Posterior vena cava (tissue), 2 donors: Measurements from ENCODE around the gene ZNF248. TPM values are rescaled to one million over a fixed set of nuclear protein-coding genes. Genes with fewer than 3 reads are reported as not detected.
"Not testable (repeated sequence)": the region's sequence is repeated elsewhere in the genome, so short reads cannot be mapped to it uniquely, and the experiment has no call there.

Experiments used
- DNase-seq: peaks from one replicate; pipeline ENCODE4 v3.0.0-alpha.2; 2020; ENCODE audit warnings: low spot score
- intact Hi-C, 2 donors: fragments of 100-400 bp; cut with DNase I; formaldehyde crosslinking; loops; one replicate each; pipeline versions ENCODE4 v1.14.1 to v1.14.2; 2022 to 2023
- long read RNA-seq, 2 donors: library from polyadenylated mRNA; unstranded; transcript quantifications; one replicate each; pipeline ENCODE4 v2.0.0, GENCODE V29; 2020 to 2021
- total RNA-seq, 2 donors: library from RNA; stranded (reverse); fragmentation: NEBNext Ultra II Directional; extraction: Animal tissue kit (Norgen Biotek cat#: 25700); gene quantifications; one replicate each; pipeline ENCODE4 v1.2.1, GENCODE V29; 2021
- donor health status: DM: yes; HTN: yes; CAD: no.
- donor health status: DM: yes; HTN: yes; CAD: no.

ZNF248 gene
- 10 to 100 TPM in 1 of 2 donors, 1 to 10 TPM in 1; 9.8 to 10.2 TPM for total RNA-seq
- long read RNA-seq, donor 1, full-length matches to known transcripts = 3 of 10 reads
- long read RNA-seq, donor 1, partial matches to known transcripts = 2 of 10 reads
- long read RNA-seq, donor 1, other reads (novel, unspliced or antisense) = 5 of 10 reads
- long read RNA-seq, donor 2, full-length matches to known transcripts = 2 of 6 reads
- long read RNA-seq, donor 2, partial matches to known transcripts = 0 of 6 reads
- long read RNA-seq, donor 2, other reads (novel, unspliced or antisense) = 4 of 6 reads

DNA sequence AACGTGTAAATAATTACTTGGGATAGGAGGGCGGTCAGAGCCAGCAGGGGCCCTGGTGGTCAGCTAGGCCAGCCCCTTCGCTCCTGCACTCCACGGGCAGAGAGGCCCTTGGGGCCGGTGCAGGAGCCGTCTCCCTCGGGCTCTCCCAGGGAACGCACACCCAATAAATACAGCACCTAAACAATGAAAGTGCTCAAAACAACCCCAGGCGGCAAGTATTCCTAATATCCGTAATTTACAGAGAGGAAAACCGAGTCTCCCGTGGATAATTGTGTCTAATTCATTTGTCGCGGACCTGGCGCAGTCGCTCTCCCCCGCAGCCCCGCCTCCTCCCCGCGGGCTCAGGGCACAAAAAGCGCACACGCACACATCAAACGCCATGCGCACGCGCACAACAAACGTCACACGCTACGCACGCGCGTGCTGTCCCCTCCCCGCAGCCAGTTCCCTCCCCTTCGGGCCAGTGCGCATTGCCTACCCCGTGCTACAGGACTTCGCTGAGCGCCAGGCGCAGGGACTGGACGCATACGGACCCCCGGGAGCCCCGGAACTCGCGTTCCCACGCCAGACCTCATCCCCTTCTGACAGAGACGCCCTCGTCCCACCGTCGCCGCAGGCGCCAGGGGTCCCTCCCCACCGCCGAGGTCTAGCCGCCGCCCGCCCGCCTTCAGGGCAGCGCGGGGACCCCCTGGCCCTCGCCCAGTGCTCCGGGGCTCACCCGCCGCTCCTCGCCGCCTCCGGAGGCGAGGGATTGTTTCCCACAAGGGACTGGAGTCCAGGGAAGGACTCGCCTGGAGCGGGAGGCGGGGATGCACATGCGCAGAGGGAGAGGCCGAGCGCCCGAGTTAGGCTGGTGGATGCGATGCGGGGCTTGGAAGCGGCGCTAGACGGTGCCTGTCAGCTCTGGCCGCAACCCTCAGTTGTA, at the start of gene ZNF248:
Gene ZNF248, minus strand, starts transcription at position 324 of the 925 bp plus-strand sequence. CDS start 1,300 bp downstream, outside the sequence.
- peak; percentile 99 for DNase-seq
- intact Hi-C loops = no loop called here

- intact Hi-C loops = no loop called here
- DNase-seq = no peak
Observed at GRCh38 chr10:37906382-37906781, 49.0 kb upstream of the ZNF248 start.

GRCh38 chr10:37896436-37896835, 39.0 kb upstream of the ZNF248 start:
- no peak for DNase-seq
- intact Hi-C loops = no loop called here

DNA sequence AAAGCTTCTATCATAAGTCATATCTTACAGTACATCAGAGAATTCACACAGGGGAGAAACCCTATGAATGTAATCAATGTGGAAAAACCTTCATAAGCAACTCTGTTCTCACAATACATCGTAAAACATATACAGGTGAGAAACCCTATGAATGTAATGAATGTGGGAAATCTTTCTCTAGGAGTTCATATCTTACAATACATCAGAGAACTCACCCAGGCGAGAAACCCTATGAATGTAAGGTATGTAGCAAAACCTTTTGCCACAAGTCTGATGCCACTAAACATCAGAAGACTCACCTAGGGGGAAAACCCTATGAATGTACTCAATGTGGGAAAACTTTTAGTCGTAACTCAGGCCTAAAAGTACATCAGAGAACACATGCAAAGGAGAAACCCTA, 38.3 kb upstream of the ZNF248 start:
- intact Hi-C loops = no loop called here
- DNase-seq = no peak

GRCh38 chr10:37885850-37886249, 28.4 kb upstream of the ZNF248 start:
- intact Hi-C loops = no loop called here
- no peak for DNase-seq

- intact Hi-C loops = no loop called here
- DNase-seq = no peak
Observed at GRCh38 chr10:37872955-37873354, 15.5 kb upstream of the ZNF248 start.

GRCh38 chr10:37872283-37872682, 14.9 kb upstream of the ZNF248 start:
- DNase-seq = no peak
- intact Hi-C loops = no loop called here

DNA sequence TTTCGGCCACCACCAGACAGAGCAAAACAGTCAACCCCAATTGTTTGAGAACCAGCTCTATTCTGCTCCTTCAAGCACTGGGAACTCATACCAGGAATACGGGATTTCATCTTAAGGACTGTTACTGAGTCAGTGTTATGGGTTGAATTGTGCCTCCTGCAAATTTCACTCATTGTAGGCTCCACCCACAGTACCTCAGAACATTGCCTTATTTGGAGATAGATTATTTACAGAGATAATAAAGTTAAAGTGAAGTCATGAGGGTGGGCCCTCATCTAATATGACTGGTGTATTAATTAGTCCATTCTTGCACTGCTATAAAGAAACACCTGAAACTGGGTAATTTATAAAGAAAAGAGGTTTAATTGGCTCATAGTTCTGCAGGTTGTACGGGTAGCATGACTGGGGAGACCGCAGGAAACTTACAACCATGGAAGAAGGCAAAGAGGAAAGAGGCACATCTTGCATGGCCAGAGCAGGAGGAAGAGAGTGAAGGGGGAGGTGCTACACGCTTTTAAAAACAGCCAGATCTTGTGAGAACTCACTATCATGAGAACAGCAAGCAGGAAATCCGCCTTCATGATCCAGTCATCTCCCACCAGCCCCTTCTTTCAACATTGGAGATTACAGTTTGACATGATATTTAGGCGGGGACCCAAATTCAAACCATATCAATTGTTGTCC, 14.3 kb upstream of the ZNF248 start:
- no peak for DNase-seq
- intact Hi-C loops = no loop called here

GRCh38 chr10:37871143-37871542, 13.7 kb upstream of the ZNF248 start:
- intact Hi-C loops = no loop called here
- no peak for DNase-seq

DNA sequence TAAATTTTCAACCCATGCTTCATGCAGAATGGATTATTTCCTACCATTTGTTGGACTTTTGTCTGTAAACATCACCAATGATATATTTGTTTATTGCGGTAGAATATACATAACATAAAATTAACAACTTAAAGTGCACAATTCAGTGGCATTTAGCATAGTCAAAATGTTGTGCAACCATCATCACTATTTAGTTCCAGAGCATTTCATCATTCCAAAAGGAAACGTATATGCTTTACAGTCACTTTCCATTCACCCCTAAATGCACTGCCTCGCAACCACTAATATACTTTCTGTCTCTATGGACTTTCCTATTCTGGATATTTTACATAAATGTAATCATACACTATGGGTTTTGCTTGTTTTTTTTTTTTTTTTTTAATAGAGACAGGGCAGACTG, 11.4 kb upstream of the ZNF248 start:
- intact Hi-C loops = no loop called here
- DNase-seq = no peak

DNA sequence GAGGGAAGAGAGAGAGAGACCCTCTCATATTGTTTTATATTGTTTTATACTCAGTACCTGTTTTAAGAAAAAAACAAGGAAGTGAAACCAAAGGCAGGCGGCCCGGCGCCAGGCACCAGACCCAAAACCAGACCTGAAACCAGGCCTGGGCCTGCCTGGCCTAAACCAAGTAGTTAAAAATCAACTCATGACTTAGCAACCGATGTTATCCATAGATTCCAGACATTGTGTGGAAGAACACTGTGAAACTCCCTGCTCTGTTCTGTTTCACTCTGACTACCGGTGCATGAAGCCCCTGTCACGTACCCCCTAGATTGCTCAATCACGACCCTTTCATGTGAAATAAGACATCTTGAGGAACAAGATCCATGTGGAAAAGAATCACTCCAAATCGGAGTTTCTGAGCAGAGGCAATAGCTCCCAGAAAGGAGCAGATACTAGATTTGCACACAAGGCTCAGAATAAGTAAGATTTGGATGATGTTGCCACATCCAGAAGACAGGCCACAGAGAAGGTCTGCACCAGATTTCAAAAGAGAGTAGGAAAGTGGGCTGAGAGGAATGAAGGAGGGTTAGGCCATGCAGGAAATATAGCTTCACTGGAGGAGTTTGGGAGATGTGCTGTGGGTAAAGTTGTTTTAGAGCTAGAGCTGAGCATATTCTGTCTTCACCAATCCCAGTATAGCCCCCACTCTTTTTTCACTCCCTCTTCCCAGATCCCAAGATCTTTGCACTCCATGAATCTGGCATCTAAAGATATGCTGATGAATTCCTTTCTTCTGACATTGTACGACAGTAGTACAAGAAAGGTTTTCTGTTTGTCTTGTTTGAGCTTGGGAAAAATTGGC, 8.8 kb upstream of the ZNF248 start:
- intact Hi-C loops = no loop called here
- no peak for DNase-seq

DNA sequence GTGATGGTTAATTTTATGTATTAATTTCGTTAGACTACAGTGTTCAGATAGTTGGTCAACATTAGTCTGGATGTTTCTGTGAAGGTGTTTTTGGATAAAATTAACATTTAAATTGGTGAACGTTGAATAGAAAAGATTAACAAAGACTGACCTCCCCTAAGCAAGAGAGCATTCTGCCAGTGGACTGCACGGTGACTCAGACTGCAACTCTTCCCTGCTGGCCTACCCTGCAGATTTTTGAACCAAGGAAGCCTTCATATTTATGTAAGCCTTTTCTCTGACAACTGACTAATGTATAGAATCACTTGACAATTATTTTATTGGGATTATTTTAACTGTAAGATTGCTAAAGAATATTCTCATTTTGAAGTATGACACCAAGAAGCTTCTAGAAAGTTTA, 7.9 kb upstream of the ZNF248 start:
- DNase-seq = no peak
- intact Hi-C loops = no loop called here

DNA sequence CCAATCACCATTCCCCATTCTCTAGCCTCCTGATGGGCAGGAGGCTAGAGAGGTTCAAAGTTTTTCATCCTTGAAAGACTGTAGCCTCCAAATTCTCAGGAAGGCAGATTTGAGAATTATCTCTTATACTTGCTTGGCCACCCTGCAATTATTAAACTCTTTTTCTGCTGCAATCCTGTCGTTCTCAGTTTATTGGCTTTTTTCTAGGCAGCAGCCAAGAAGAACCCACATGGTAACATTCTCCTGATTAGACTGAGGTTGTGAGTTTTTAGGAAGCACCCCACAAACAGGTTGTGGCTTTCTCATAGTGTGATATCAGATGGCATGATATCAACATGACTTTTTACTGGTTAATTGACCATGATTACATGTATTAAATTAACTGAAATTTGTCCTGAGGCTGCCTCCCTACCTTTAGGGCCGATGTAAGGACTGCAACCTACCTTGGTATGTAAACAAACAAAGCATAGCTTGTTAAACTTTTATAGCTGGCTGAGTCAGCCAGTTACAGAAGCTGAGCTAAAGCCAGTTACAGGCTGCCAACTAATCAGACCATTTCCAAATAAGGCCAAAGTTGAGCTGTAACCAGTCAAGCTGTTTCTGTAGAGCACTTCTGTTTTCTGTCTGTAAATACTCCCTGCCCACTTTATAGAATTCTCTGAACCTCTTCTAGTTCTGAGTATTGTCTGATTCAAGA, 3.2 kb upstream of the ZNF248 start:
- no peak for DNase-seq
- intact Hi-C loops = no loop called here

- intact Hi-C loops, DNase-seq: not testable (repeated sequence)
Observed at GRCh38 chr10:37859270-37859669, 1.9 kb upstream of the ZNF248 start.

DNA sequence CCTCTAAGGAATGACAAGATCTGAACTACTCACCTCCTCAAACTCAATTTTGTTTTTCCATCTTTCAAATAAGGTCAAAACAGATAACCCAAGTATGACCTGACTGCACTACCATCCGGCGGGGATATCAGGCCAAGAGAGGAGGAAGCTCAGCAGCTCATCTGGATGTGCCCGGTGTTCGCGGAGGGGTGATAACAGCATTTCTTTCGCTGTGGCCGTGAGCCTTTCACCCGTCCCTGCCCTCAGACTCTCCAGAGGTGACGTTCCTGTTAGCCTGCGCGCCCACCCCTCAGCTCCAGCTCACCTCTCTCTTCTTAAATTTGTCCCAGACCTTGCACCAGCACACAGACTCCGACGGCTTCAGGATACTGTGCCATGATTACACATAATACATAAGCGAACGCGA, 526 bp downstream of the ZNF248 start:
- intact Hi-C loops = no loop called here
- DNase-seq = peak; percentile 78

- intact Hi-C loops = no loop called here
Observed at GRCh38 chr10:37855636-37856035, 1.8 kb downstream of the ZNF248 start.

GRCh38 chr10:37854626-37855025, 2.8 kb downstream of the ZNF248 start:
- no peak for DNase-seq
- intact Hi-C loops = no loop called here

More at GRCh38 chr10:37855636-37856035, 1.8 kb downstream of the ZNF248 start:
- DNase-seq = no peak

GRCh38 chr10:37844644-37845043, 12.8 kb downstream of the ZNF248 start:
- DNase-seq = no peak
- intact Hi-C loops = no loop called here

DNA sequence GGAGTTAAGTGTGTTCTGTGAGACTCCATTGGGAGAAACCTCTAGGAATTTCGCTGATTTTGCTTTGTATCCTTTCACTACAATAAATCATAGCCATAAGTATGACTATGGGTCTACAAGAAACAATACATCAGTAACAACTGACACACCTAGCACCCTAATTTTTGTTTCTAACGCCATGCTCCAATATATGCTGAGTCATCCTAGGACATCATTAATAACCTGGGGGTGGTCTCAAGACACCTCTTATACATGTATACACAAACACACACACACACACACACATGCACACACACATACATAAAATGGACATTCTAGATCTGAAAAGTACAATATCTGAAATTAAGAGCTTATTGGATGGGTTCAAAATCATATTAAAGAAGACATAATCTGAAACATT, 18.2 kb downstream of the ZNF248 start:
- no peak for DNase-seq
- intact Hi-C loops = no loop called here
